HL-60 (cell line): ENCODE measurements around the gene YPEL1.
A peak's percentile ranks its signal among the peaks of the same experiment; 100 is the strongest.
"Not testable (repeated sequence)": the region's sequence is repeated elsewhere in the genome, so short reads cannot be mapped to it uniquely, and the experiment has no call there.

Experiments
- DNase-seq, 2 experiments: peaks; one replicate each; pipeline ENCODE4 v3.0.0-alpha.2; 2010 to 2020; ENCODE audit warnings: low read depth in 1 of 2, low spot score in 1 of 2
- H3K27ac ChIP-seq: fragments of 250-450 bp; sonication (Bioruptor Pico); replicated peaks from 2 replicates; pipeline ENCODE4 v1.5.1; 2020; ENCODE audit warnings: mild to moderate bottlenecking, moderate library complexity
- H3K27me3 ChIP-seq: fragments of 250-450 bp; sonication (Bioruptor Pico); 2 replicates; pipeline ENCODE4 v1.5.1; 2021; ENCODE audit warnings: mild to moderate bottlenecking, moderate library complexity; ENCODE audit not compliant: insufficient read depth, poor library complexity, severe bottlenecking
- H3K4me3 ChIP-seq: replicated peaks from 2 replicates; pipeline ENCODE4 v1.5.1; 2011; ENCODE audit warnings: mild to moderate bottlenecking, control low read depth, low read length; ENCODE audit not compliant: insufficient read depth
- GABPA ChIP-seq: IDR thresholded peaks from 2 replicates; pipeline ENCODE4 v1.6.1; 2012; ENCODE audit warnings: low read depth
- POLR2AphosphoS5 ChIP-seq: IDR thresholded peaks from 2 replicates; pipeline ENCODE4 v1.6.1; 2012; ENCODE audit warnings: low read depth
- REST ChIP-seq: IDR thresholded peaks from 2 replicates; pipeline ENCODE4 v1.6.1; 2012; ENCODE audit warnings: low read depth; ENCODE audit not compliant: insufficient replicate concordance
- SPI1 ChIP-seq: IDR thresholded peaks from 2 replicates; pipeline ENCODE4 v1.6.1; 2012; ENCODE audit warnings: low read depth, mild to moderate bottlenecking, borderline replicate concordance
- TF ChIP-seq, protein P1 (sequence below): IDR thresholded peaks from one replicate; pipeline ENCODE4 v1.5.1; 2011; ENCODE audit warnings: low read length, control low read depth, inconsistent platforms; ENCODE audit not compliant: insufficient read depth

The YPEL1 gene

DNA sequence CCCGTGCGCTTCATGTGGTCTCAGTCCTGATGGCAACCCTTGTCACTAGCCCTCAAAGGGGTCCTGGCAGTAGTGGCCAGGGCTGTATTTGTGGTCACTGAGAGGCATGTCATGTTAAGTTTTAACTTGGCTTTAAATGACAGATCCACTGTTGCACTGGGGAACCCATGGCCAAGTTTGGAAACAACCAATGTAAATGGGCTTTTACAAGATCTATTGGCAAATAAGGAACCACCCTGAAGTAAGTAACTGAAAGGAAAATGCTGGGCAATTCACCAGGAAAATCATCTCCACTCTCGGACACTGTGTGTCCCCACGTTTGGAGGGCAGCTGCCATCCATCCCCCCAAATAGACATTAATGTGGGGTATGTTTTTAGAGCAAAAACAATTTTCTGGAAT lies 8.4 kb downstream of the YPEL1 start:
- no peaks in the 10 kb centered on the region for H3K27me3 ChIP-seq
- no peak overlapping the region for H3K4me3 ChIP-seq
- no peak for DNase-seq
- no peak overlapping the region for H3K27ac ChIP-seq
- TF ChIP-seq, protein P1, sequence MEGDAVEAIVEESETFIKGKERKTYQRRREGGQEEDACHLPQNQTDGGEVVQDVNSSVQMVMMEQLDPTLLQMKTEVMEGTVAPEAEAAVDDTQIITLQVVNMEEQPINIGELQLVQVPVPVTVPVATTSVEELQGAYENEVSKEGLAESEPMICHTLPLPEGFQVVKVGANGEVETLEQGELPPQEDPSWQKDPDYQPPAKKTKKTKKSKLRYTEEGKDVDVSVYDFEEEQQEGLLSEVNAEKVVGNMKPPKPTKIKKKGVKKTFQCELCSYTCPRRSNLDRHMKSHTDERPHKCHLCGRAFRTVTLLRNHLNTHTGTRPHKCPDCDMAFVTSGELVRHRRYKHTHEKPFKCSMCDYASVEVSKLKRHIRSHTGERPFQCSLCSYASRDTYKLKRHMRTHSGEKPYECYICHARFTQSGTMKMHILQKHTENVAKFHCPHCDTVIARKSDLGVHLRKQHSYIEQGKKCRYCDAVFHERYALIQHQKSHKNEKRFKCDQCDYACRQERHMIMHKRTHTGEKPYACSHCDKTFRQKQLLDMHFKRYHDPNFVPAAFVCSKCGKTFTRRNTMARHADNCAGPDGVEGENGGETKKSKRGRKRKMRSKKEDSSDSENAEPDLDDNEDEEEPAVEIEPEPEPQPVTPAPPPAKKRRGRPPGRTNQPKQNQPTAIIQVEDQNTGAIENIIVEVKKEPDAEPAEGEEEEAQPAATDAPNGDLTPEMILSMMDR = no peak
- no peak for TF ChIP-seq SPI1
- TF ChIP-seq GABPA = no peak
- TF ChIP-seq REST = no peak
- no peak for TF ChIP-seq POLR2AphosphoS5

DNA sequence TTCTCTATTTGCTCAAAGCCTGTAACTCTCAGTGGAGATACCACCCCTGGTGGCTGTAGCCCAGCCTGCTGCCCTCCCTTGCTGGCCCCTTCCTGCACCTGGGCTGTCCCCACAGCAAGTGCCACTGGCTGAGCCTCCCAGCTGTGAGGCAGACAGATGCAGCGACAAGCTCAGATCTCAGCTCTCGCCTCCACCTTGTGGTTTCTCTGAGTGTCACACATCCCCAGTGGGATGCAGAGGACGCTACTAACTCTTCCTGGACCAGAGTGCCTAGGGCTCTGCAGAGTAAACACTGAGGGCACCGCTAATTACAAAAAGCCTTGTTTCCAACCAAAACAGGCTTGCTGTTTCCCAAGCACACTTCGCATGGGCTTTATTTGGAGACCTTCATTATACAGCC lies 8.9 kb downstream of the YPEL1 start:
- Histone ChIP-seq H3K4me3 (no peak overlapping the region), H3K27me3 (no peaks in the 10 kb centered on the region), H3K27ac (no peak overlapping the region)
- DNase-seq = peak in 1 of 2 experiments; percentile 52
- TF ChIP-seq SPI1 = no peak
- TF ChIP-seq, protein P1 = no peak
- TF ChIP-seq GABPA = no peak
- TF ChIP-seq REST = no peak
- no peak for TF ChIP-seq POLR2AphosphoS5

DNA sequence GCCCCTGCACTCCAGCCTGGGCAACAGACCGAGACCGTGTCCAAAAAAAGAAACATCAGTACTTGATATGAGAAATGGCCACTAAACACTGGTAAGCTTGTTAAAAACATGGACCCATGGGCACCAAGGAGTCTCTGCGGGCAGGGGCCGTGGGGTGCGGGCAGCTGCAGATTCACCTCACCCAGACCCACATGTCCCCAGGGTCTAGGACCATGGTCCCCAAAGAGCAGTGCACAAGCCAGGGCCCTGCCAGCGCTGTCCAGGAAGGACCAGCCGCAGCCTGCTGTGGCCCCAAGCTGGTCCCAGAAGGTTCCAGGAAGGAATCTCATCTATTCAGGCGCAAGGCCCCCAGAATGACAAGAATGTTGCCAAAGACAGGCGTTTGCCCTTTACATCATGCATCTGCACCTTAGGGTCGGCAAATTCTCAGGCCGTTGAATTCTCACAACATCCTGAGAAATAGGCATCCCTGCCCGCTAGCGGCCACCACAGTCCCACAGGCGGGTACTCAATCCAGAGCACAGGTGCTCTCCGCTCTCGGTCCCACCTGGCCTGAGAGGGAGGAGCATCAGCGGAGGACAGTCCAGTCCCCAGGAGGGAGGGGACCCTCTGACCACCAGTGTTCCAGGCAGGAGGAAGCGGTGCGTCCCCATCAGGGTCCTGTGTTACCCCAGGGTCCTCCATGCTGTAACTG lies 9.5 kb downstream of the YPEL1 start:
- no peaks in the 10 kb centered on the region for H3K27me3 ChIP-seq
- no peak for DNase-seq
- H3K4me3 ChIP-seq = no peak overlapping the region
- TF ChIP-seq REST (no peak), SPI1 (no peak), GABPA (no peak), POLR2AphosphoS5 (no peak)
- TF ChIP-seq, protein P1 = no peak
- no peak overlapping the region for H3K27ac ChIP-seq

GRCh38 chr22:21724496-21724895 lies 11.1 kb downstream of the YPEL1 start:
- DNase-seq = not testable (repeated sequence)

DNA sequence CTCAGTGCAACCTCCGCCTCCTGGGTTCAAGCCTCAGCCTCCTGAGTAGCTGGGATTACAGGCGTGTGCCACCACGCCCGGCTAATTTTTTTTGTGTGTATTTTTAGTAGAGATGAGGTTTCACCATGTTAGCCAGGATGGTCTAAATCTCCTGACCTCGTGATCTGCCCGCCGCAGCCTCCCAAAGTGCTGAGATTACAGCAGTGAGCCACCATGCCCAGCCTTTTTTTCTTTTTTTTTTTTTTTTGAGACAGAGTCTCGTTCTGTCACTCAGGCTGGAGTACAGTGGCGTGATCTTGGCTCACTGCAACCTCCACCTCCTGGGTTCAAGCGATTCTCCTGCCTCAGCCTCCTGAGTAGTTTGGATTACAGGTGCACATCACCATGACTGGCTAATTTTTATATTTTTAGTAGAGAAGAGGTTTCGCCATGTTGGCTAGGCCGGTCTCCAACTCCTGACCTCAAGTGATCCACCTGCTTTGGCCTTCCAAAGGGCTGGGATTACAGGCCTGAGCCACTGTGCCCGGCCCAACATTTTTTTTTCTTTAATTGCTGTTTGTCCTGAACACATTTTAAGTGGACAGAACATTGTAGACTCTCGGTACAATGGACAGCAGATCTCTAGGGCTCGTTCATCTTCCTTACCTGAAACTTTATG lies 14.3 kb downstream of the YPEL1 start:
- not testable (repeated sequence) for H3K27ac ChIP-seq, H3K27me3 ChIP-seq, H3K4me3 ChIP-seq, DNase-seq

More at GRCh38 chr22:21724496-21724895, 11.1 kb downstream of the YPEL1 start:
- H3K27me3 ChIP-seq, H3K4me3 ChIP-seq, H3K27ac ChIP-seq: not testable (repeated sequence)
